IMR-90 (cell line): ENCODE measurements around the gene NDUFS2. TPM values are rescaled to one million over a fixed set of nuclear protein-coding genes. Genes with fewer than 3 reads are reported as not detected.
"Not testable (repeated sequence)": the region's sequence is repeated elsewhere in the genome, so short reads cannot be mapped to it uniquely, and the experiment has no call there.

ENCODE experiments used
- ATAC-seq: fragments of 200-7000 bp; cut with Tn5 transposase; 2 replicates; pipeline ENCODE4 v1.9.1; 2020; ENCODE audit warnings: low read depth, mild to moderate bottlenecking, moderate library complexity
- BruUV-seq: library from RNA; stranded (reverse); fragments of 400-500 nt; replicated peaks from 2 replicates; lab custom pipeline; 2021; lab: Mats Ljungman, UMichigan
- CTCF ChIA-PET: fragments of 300-600 bp; formaldehyde crosslinking; extraction: SDS; loops from one replicate; lab custom pipeline; 2021; ENCODE audit warnings: antibody characterized with exemption; lab: Yijun Ruan, JAX
- POLR2A ChIA-PET: fragments of 300-600 bp; sonication (Branson Sonifier 250); formaldehyde crosslinking; loops from one replicate; lab custom pipeline; 2022; ENCODE audit warnings: antibody characterized with exemption; ENCODE audit not compliant: unreplicated experiment; lab: Charles Lee
- DNase-seq: peaks from one replicate; pipeline ENCODE4 v3.0.0; 2013
- H2AFZ ChIP-seq: replicated peaks from 2 replicates; pipeline ENCODE3; 2013; ENCODE audit warnings: low read length, mild to moderate bottlenecking; ENCODE audit not compliant: poor library complexity
- H2AK5ac ChIP-seq: 2 replicates; pipeline ENCODE4 v1.6.1; 2013; ENCODE audit warnings: low read depth, low read length, inconsistent platforms
- H2AK9ac ChIP-seq: replicated peaks from 2 replicates; pipeline ENCODE3; 2013; ENCODE audit warnings: mild to moderate bottlenecking, low read depth, low read length, moderate library complexity; ENCODE audit not compliant: poor library complexity
- H2BK120ac ChIP-seq: 2 replicates; pipeline ENCODE4 v1.6.1; 2013; ENCODE audit warnings: low read depth, low read length, inconsistent platforms
- H2BK15ac ChIP-seq: 3 replicates; pipeline ENCODE4 v1.6.1; 2013; ENCODE audit warnings: low read depth, low read length, inconsistent platforms
- H2BK20ac ChIP-seq: 2 replicates; pipeline ENCODE4 v1.6.1; 2013; ENCODE audit warnings: low read depth, mild to moderate bottlenecking, inconsistent platforms, low read length, moderate library complexity
- H2BK5ac ChIP-seq: 2 replicates; pipeline ENCODE4 v1.6.1; 2013; ENCODE audit warnings: mild to moderate bottlenecking, low read depth, low read length, inconsistent platforms; ENCODE audit not compliant: poor library complexity, severe bottlenecking
- H3K14ac ChIP-seq: replicated peaks from 2 replicates; pipeline ENCODE4 v1.6.1; 2013; ENCODE audit warnings: low read depth, low read length, inconsistent platforms
- H3K18ac ChIP-seq: 2 replicates; pipeline ENCODE4 v1.6.1; 2013; ENCODE audit warnings: low read depth, low read length, control low read depth
- H3K23ac ChIP-seq: 2 replicates; pipeline ENCODE4 v1.6.1; 2013; ENCODE audit warnings: low read depth, low read length, inconsistent platforms
- H3K27ac ChIP-seq: 2 replicates; pipeline ENCODE4 v1.5.1; 2013; ENCODE audit warnings: mild to moderate bottlenecking, control low read depth, low read length; ENCODE audit not compliant: insufficient read depth
- H3K27me3 ChIP-seq: 2 replicates; pipeline ENCODE4 v1.6.1; 2013; ENCODE audit warnings: low read length; ENCODE audit not compliant: control insufficient read depth, insufficient read depth
- H3K36me3 ChIP-seq: 2 replicates; pipeline ENCODE4 v1.6.1; 2013; ENCODE audit warnings: low read length, mixed read lengths; ENCODE audit not compliant: control insufficient read depth, insufficient read depth
- H3K4ac ChIP-seq: 2 replicates; pipeline ENCODE4 v1.6.1; 2013; ENCODE audit warnings: low read depth, low read length, inconsistent platforms
- H3K4me1 ChIP-seq: 2 replicates; pipeline ENCODE4 v1.6.1; 2013; ENCODE audit warnings: low read length, mixed read lengths; ENCODE audit not compliant: control insufficient read depth, insufficient read depth
- H3K4me2 ChIP-seq: 2 replicates; pipeline ENCODE4 v1.6.1; 2013; ENCODE audit warnings: low read depth, mild to moderate bottlenecking, control low read depth, low read length, moderate library complexity
- H3K4me3 ChIP-seq: 2 replicates; pipeline ENCODE4 v1.5.1; 2013; ENCODE audit warnings: low read depth, mild to moderate bottlenecking, control low read depth, low read length, moderate library complexity; ENCODE audit not compliant: insufficient read depth
- H3K56ac ChIP-seq: 2 replicates; pipeline ENCODE4 v1.6.1; 2013; ENCODE audit warnings: low read length, inconsistent platforms; ENCODE audit not compliant: insufficient read depth; ENCODE audit errors: extremely low read depth
- H3K79me1 ChIP-seq, 2 experiments: 2 replicates each; pipeline ENCODE4 v1.6.1; 2013; ENCODE audit warnings: low read length in 2 of 2, inconsistent platforms in 1 of 2, low read depth in 1 of 2
- H3K9ac ChIP-seq: 2 replicates; pipeline ENCODE4 v1.6.1; 2013; ENCODE audit warnings: low read depth, low read length, control low read depth
- H3K9me1 ChIP-seq: 2 replicates; pipeline ENCODE4 v1.6.1; 2013; ENCODE audit warnings: low read length, inconsistent platforms; ENCODE audit not compliant: insufficient read depth
- H3K9me3 ChIP-seq: 2 replicates; pipeline ENCODE4 v1.6.1; 2013; ENCODE audit warnings: low read length; ENCODE audit not compliant: control insufficient read depth, insufficient read depth
- H4K20me1 ChIP-seq: 2 replicates; pipeline ENCODE4 v1.6.1; 2013; ENCODE audit warnings: low read length, inconsistent platforms; ENCODE audit not compliant: insufficient read depth
- H4K5ac ChIP-seq: 2 replicates; pipeline ENCODE4 v1.6.1; 2013; ENCODE audit warnings: mild to moderate bottlenecking, low read depth, low read length, control low read depth
- H4K8ac ChIP-seq, 2 experiments: 2 replicates each; pipeline ENCODE4 v1.6.1; 2013; ENCODE audit warnings: low read depth in 2 of 2, low read length in 2 of 2, control low read depth in 1 of 2, inconsistent platforms in 1 of 2
- H4K91ac ChIP-seq: 2 replicates; pipeline ENCODE4 v1.6.1; 2013; ENCODE audit warnings: low read depth, low read length, inconsistent platforms; ENCODE audit not compliant: insufficient read depth
- WGBS, 2 experiments: methylation state at CpG; one replicate each; pipeline versions ENCODE4 v1.1.5 to v1.1.7; 2013; ENCODE audit warnings: missing lambda C conversion rate in 2 of 2; ENCODE audit not compliant: insufficient read length in 1 of 2; ENCODE audit errors: extremely low coverage in 2 of 2; 5-methylcytosine and 5-hydroxymethylcytosine counted together
- dilution Hi-C: fragments of 300-500 bp; cut with HindIII; formaldehyde crosslinking; loops from one replicate; pipeline ENCODE4 v1.14.3; 2018; ENCODE audit warnings: low sequenced_read_pairs; ENCODE audit not compliant: unreplicated experiment
- in situ Hi-C: fragments of 300-500 bp; cut with MboI; formaldehyde crosslinking; loops from 3 replicates; pipeline ENCODE4 v1.14.3; 2019; ENCODE audit warnings: low sequenced_read_pairs, inconsistent platforms, mixed read lengths
- intact Hi-C: fragments of 100-400 bp; cut with micrococcal nuclease; formaldehyde crosslinking; loops from 2 replicates; pipeline ENCODE4 v1.10.0; 2022
- polyA plus RNA-seq, 3 experiments: library from polyadenylated mRNA; depleted of rRNA; stranded (reverse); fragments of >200 nt; gene quantifications; 2 replicates each; pipeline ENCODE4 v1.2.3, GENCODE V29; 2012; ENCODE audit warnings: low replicate concordance in 1 of 3
- total RNA-seq: library from RNA; depleted of rRNA; stranded (reverse); fragments of >200 nt; gene quantifications from 2 replicates; pipeline ENCODE4 v1.2.3, GENCODE V29; 2012

Gene NDUFS2
- total and polyA plus RNA-seq, 2 of the 4 experiments (the other 2 are of a cell fraction) = 85.5 to 101 TPM

- BruUV-seq, DNase-seq, H2AK9ac ChIP-seq, ATAC-seq, H3K4ac ChIP-seq, H2BK15ac ChIP-seq, H2BK20ac ChIP-seq, H2AFZ ChIP-seq, H3K23ac ChIP-seq, H4K5ac ChIP-seq, H3K4me3 ChIP-seq, dilution Hi-C loops, H3K56ac ChIP-seq, H2AK5ac ChIP-seq, H4K91ac ChIP-seq, H3K18ac ChIP-seq, H3K4me2 ChIP-seq, H3K9me1 ChIP-seq, H4K20me1 ChIP-seq, H2BK120ac ChIP-seq, H3K9ac ChIP-seq, CTCF ChIA-PET, H3K27ac ChIP-seq, H3K79me1 ChIP-seq, intact Hi-C loops, POLR2A ChIA-PET, H4K8ac ChIP-seq, H3K36me3 ChIP-seq, H3K4me1 ChIP-seq, H2BK5ac ChIP-seq, H3K14ac ChIP-seq, in situ Hi-C loops: not testable (repeated sequence)
- Histone ChIP-seq H3K27me3 (peaks cover 25% of the 10 kb centered on the region), H3K9me3 (peaks cover 11% of the 10 kb centered on the region)
- no CpG with 5 or more reads among the region's 5 CpGs for WGBS, 2 experiments
Observed at GRCh38 chr1:161255302-161255701, 53.1 kb downstream of the NDUFS2 start.

DNA sequence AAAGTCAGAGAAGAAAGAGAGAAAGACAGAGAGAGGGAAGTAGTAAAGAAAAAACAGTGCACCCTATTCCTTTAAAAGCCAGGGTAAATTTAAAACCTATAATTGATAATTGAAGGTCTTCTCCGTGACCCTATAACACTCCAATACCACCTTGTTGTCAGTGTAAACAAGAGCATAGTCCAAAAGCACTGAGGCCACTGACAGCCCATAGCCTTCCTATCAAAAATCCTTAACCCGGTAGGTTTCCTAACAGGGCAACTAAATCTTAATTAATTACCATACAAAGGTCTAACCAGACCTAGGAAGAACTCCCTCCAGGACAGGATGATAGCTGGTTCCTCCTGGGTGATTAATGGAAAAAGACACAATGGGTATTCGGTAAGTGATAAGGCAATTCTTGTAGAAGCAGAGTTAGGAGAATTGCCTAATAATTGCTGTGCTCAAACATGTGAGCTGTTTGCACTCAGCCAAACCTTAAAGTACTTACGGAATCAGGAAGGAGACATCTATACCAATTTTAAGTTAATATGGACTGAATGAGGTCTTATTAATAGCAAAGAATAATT lies 53.9 kb downstream of the NDUFS2 start:
- H3K4ac ChIP-seq, H4K91ac ChIP-seq, H2AK5ac ChIP-seq, in situ Hi-C loops, H3K14ac ChIP-seq, BruUV-seq, H2BK5ac ChIP-seq, POLR2A ChIA-PET, H2BK20ac ChIP-seq, H3K18ac ChIP-seq, H3K4me3 ChIP-seq, dilution Hi-C loops, ATAC-seq, CTCF ChIA-PET, H3K4me2 ChIP-seq, H4K8ac ChIP-seq, DNase-seq, H3K36me3 ChIP-seq, H4K20me1 ChIP-seq, H3K23ac ChIP-seq, H3K9me1 ChIP-seq, H3K27ac ChIP-seq, H2BK15ac ChIP-seq, H2AFZ ChIP-seq, H3K4me1 ChIP-seq, H2BK120ac ChIP-seq, H3K56ac ChIP-seq, H3K79me1 ChIP-seq, intact Hi-C loops, H2AK9ac ChIP-seq, H3K9ac ChIP-seq, H4K5ac ChIP-seq: not testable (repeated sequence)
- Histone ChIP-seq H3K27me3 (peaks cover 33% of the 10 kb centered on the region), H3K9me3 (peaks cover 11% of the 10 kb centered on the region)
- no CpG with 5 or more reads among the region's 4 CpGs for WGBS, 2 experiments
